Measurements from ENCODE around the gene FAM217A. TPM values are rescaled to one million over a fixed set of nuclear protein-coding genes. Genes with fewer than 3 reads are reported as not detected.
"Not testable (repeated sequence)": the region's sequence is repeated elsewhere in the genome, so short reads cannot be mapped to it uniquely, and the experiment has no call there.

The FAM217A gene
- total RNA-seq, 1 donor: not detected

DNA sequence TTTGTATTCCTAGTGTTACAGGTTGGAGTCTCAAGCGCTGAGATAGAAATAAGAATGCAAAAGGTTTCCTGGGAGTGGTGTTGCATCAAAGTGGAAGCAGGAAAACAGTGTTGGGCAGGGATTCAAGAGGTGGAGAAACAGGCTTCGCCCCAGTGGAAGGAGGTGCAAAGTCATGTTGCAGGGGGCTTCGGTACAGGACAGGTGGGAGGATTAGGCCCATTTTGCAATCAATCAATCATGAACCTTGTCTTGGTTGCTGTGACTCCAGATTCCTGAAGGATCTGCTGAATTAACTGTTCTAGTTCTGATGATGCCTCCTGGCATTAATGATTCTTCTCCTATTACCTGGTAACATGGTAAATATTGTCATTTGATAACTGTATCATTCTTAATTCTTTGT, 22.4 kb upstream of the FAM217A start:
- TF ChIP-seq, protein P1, sequence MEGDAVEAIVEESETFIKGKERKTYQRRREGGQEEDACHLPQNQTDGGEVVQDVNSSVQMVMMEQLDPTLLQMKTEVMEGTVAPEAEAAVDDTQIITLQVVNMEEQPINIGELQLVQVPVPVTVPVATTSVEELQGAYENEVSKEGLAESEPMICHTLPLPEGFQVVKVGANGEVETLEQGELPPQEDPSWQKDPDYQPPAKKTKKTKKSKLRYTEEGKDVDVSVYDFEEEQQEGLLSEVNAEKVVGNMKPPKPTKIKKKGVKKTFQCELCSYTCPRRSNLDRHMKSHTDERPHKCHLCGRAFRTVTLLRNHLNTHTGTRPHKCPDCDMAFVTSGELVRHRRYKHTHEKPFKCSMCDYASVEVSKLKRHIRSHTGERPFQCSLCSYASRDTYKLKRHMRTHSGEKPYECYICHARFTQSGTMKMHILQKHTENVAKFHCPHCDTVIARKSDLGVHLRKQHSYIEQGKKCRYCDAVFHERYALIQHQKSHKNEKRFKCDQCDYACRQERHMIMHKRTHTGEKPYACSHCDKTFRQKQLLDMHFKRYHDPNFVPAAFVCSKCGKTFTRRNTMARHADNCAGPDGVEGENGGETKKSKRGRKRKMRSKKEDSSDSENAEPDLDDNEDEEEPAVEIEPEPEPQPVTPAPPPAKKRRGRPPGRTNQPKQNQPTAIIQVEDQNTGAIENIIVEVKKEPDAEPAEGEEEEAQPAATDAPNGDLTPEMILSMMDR (IDR thresholded peaks at IDR 0.05; ENCODE audit: extremely low read depth, low read depth, low read length): no peak
- Histone ChIP-seq H4K20me1 (ENCODE audit: insufficient read depth, low read length) (no peaks in the 10 kb centered on the region), H3K27ac (ENCODE audit: low read depth, low read length) (no peak overlapping the region), H3K27me3 (ENCODE audit: insufficient read depth, low read length) (no peaks in the 10 kb centered on the region), H2AFZ (ENCODE audit: low read length) (no peak overlapping the region), H3K4me1 (ENCODE audit: insufficient read depth, low read length) (no peaks in the 10 kb centered on the region), H3K9me3 (ENCODE audit: low read depth, low read length) (no peaks in the 10 kb centered on the region), H3K4me3 (ENCODE audit: insufficient read depth, low read length) (no peak overlapping the region), H3K36me3 (ENCODE audit: insufficient read depth, low read length) (no peaks in the 10 kb centered on the region), H3K79me2 (ENCODE audit: insufficient read depth, low read length) (no peaks in the 10 kb centered on the region), H3K4me2 (ENCODE audit: insufficient read depth, low read length) (no peak overlapping the region)
- no peak for DNase-seq (ENCODE audit: insufficient read length, low spot score, missing footprints)

DNA sequence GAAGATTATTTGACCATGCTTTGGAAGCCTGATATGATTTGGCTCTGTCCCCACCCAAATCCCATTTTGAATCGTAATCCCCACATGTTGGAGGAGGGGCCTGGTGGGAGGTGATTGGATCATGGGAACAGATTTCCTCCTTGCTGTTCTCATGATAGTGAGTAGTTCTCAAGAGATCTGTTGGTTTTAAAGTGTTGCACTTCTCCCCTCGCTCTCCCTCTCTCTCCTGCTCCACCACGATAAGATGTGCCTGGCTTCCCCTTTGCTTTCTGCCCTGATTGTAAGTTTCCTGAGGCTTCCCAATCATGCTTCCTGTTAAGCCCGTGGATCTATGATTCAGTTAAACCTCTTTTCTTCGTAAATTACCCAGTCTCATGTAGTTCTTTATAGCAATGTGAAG, 21.7 kb upstream of the FAM217A start:
- H3K4me2 ChIP-seq (ENCODE audit: insufficient read depth, low read length): no peak overlapping the region
- H4K20me1 ChIP-seq (ENCODE audit: insufficient read depth, low read length): no peaks in the 10 kb centered on the region
- DNase-seq (ENCODE audit: insufficient read length, low spot score, missing footprints): no peak
- TF ChIP-seq, protein P1 (IDR thresholded peaks at IDR 0.05; ENCODE audit: extremely low read depth, low read depth, low read length): no peak
- H2AFZ ChIP-seq (ENCODE audit: low read length): no peak overlapping the region
- H3K27me3 ChIP-seq (ENCODE audit: insufficient read depth, low read length): no peaks in the 10 kb centered on the region
- no peak overlapping the region for H3K27ac ChIP-seq (ENCODE audit: low read depth, low read length)
- H3K36me3 ChIP-seq (ENCODE audit: insufficient read depth, low read length): no peaks in the 10 kb centered on the region
- no peak overlapping the region for H3K4me3 ChIP-seq (ENCODE audit: insufficient read depth, low read length)
- H3K79me2 ChIP-seq (ENCODE audit: insufficient read depth, low read length): no peaks in the 10 kb centered on the region
- no peaks in the 10 kb centered on the region for H3K4me1 ChIP-seq (ENCODE audit: insufficient read depth, low read length)
- H3K9me3 ChIP-seq (ENCODE audit: low read depth, low read length): no peaks in the 10 kb centered on the region

DNA sequence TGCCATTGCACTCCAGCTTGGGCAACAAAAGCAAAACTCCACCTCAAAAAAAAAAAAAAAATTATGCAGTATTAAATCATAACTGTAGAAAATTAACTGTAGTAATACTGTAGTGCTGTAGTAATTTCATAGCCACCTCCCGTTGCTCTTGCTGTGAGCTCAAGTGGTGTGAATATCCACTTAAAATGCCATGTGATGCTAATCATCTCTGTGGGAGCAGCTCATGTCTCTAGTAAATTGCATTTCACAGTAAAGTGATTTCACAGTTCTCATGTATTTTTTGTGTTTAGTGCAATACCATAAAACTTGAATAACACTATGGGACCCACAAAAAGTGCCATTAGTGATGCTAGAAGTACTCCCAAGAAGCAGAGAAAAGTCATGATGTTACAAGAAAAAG, 14.4 kb upstream of the FAM217A start:
- TF ChIP-seq, protein P1 (IDR thresholded peaks at IDR 0.05; ENCODE audit: extremely low read depth, low read depth, low read length): no peak
- Histone ChIP-seq H3K79me2 (ENCODE audit: insufficient read depth, low read length) (no peaks in the 10 kb centered on the region), H3K27ac (ENCODE audit: low read depth, low read length) (no peak overlapping the region), H2AFZ (ENCODE audit: low read length) (no peak overlapping the region), H4K20me1 (ENCODE audit: insufficient read depth, low read length) (no peaks in the 10 kb centered on the region), H3K4me3 (ENCODE audit: insufficient read depth, low read length) (no peak overlapping the region), H3K27me3 (ENCODE audit: insufficient read depth, low read length) (no peaks in the 10 kb centered on the region), H3K36me3 (ENCODE audit: insufficient read depth, low read length) (no peaks in the 10 kb centered on the region), H3K9me3 (ENCODE audit: low read depth, low read length) (no peaks in the 10 kb centered on the region), H3K4me1 (ENCODE audit: insufficient read depth, low read length) (no peaks in the 10 kb centered on the region), H3K4me2 (ENCODE audit: insufficient read depth, low read length) (no peak overlapping the region)
- no peak for DNase-seq (ENCODE audit: insufficient read length, low spot score, missing footprints)

DNA sequence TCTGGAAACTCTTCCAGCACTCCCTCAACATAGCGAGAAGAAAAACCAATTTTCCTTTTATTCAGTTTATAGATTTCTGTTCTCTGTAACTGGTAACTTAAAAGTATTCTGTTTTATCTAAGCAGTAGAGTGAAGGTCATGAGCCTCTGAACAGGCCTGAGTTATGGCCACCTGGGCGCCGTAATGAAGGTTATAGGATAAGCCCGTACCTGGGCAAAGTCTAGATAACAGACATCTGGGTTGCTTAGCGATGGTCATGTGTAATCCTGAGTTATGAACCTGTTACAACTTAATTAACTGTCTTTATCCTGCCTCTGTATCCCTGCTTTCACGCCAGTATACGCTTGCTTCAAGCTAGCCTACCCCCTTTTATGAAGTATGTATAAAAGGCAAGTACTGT, 13.0 kb upstream of the FAM217A start:
- H4K20me1 ChIP-seq (ENCODE audit: insufficient read depth, low read length): no peaks in the 10 kb centered on the region
- H3K36me3 ChIP-seq (ENCODE audit: insufficient read depth, low read length): no peaks in the 10 kb centered on the region
- TF ChIP-seq, protein P1 (IDR thresholded peaks at IDR 0.05; ENCODE audit: extremely low read depth, low read depth, low read length): no peak
- no peaks in the 10 kb centered on the region for H3K4me1 ChIP-seq (ENCODE audit: insufficient read depth, low read length)
- H3K79me2 ChIP-seq (ENCODE audit: insufficient read depth, low read length): no peaks in the 10 kb centered on the region
- no peak overlapping the region for H2AFZ ChIP-seq (ENCODE audit: low read length)
- H3K9me3 ChIP-seq (ENCODE audit: low read depth, low read length): no peaks in the 10 kb centered on the region
- DNase-seq (ENCODE audit: insufficient read length, low spot score, missing footprints): no peak
- no peak overlapping the region for H3K4me3 ChIP-seq (ENCODE audit: insufficient read depth, low read length)
- H3K27ac ChIP-seq (ENCODE audit: low read depth, low read length): no peak overlapping the region
- no peak overlapping the region for H3K4me2 ChIP-seq (ENCODE audit: insufficient read depth, low read length)
- no peaks in the 10 kb centered on the region for H3K27me3 ChIP-seq (ENCODE audit: insufficient read depth, low read length)

DNA sequence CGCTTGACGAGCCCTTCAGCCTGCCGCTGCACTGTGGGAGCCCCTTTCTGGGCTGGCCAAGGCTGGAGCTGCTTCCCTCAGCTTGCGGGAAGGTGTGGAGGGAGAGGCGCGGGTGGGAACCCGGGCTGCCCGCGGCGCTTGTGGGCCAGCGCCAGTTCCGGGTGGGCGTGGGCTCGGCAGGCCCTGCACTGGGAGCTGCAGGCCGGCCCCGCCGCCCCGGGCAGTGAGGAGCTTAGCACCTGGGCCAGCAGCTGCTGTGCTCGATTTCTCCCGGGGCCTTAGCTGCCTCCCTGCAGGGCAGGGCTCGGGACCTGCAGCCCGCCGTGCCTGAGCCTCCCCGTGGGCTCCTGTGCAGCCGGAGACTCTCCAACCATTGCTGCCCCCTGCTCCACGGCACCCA, 11.1 kb upstream of the FAM217A start:
- not testable (repeated sequence) for H3K27me3 ChIP-seq (ENCODE audit: insufficient read depth, low read length); H2AFZ ChIP-seq (ENCODE audit: low read length); H3K79me2 ChIP-seq (ENCODE audit: insufficient read depth, low read length); H3K36me3 ChIP-seq (ENCODE audit: insufficient read depth, low read length); H4K20me1 ChIP-seq (ENCODE audit: insufficient read depth, low read length); H3K9me3 ChIP-seq (ENCODE audit: low read depth, low read length); H3K4me3 ChIP-seq (ENCODE audit: insufficient read depth, low read length); DNase-seq (ENCODE audit: insufficient read length, low spot score, missing footprints); H3K4me2 ChIP-seq (ENCODE audit: insufficient read depth, low read length); H3K4me1 ChIP-seq (ENCODE audit: insufficient read depth, low read length); H3K27ac ChIP-seq (ENCODE audit: low read depth, low read length)
